ENCODE results near the gene RBBP8NL. TPM values are rescaled to one million over a fixed set of nuclear protein-coding genes. Genes with fewer than 3 reads are reported as not detected.

RBBP8NL gene
- total RNA-seq, 1 donor from 2014 or later = 17.5 TPM

DNA sequence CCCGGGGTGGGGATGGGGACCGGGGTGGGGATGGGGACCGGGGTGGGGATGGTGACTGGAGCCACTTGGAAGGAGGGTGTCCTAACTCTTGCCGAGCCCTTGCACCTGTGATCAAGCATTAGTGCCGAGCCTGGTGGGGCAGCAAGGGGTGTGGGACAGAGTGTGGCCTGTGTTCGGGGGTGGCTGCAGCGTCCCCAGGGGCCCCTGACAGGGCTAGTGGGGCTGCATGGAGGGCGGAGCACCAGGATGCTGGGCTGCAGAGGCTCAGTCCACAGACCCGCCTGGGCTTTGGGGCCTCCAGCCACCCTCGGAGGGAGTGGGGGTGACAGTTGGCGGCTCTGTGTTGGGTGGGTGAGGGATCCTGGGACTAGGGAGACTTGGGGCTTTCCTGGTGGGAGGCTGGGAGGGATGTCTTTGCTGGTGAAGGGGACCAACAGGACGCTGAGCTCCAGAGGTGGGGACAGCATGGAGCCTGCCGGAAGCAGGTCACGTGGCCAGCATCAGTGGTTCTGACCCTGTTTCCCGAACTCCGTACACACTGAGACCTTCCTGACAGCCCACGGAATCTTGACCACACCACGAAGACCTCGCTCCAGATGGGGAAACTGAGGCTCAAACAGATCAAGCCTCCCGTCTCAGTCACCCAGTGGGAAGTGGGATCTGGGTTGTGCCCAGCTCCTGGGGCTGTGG, 4.6 kb downstream of the RBBP8NL start:
- no peak for DNase-seq (ENCODE audit: low spot score, unreplicated experiment)
- H3K36me3 Mint-ChIP-seq (ENCODE audit: insufficient read depth) = peaks cover 3% of the 10 kb centered on the region
- H3K9me3 Mint-ChIP-seq (ENCODE audit: low read depth) = no peaks in the 10 kb centered on the region
- H3K27me3 Mint-ChIP-seq = peaks cover 4% of the 10 kb centered on the region
- H3K4me3 Mint-ChIP-seq (ENCODE audit: low read depth) = no peak overlapping the region
- peaks cover 19% of the 10 kb centered on the region for H3K4me1 Mint-ChIP-seq (ENCODE audit: low read depth)
- H3K27ac Mint-ChIP-seq = no peak overlapping the region
- TF ChIP-seq, protein P1, sequence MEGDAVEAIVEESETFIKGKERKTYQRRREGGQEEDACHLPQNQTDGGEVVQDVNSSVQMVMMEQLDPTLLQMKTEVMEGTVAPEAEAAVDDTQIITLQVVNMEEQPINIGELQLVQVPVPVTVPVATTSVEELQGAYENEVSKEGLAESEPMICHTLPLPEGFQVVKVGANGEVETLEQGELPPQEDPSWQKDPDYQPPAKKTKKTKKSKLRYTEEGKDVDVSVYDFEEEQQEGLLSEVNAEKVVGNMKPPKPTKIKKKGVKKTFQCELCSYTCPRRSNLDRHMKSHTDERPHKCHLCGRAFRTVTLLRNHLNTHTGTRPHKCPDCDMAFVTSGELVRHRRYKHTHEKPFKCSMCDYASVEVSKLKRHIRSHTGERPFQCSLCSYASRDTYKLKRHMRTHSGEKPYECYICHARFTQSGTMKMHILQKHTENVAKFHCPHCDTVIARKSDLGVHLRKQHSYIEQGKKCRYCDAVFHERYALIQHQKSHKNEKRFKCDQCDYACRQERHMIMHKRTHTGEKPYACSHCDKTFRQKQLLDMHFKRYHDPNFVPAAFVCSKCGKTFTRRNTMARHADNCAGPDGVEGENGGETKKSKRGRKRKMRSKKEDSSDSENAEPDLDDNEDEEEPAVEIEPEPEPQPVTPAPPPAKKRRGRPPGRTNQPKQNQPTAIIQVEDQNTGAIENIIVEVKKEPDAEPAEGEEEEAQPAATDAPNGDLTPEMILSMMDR (IDR thresholded peaks at IDR 0.05; ENCODE audit: unreplicated experiment) = no peak

GRCh38 chr20:62421716-62421990, 5.7 kb downstream of the RBBP8NL start:
- no peak overlapping the region for H3K27ac Mint-ChIP-seq
- no peaks in the 10 kb centered on the region for H3K9me3 Mint-ChIP-seq (ENCODE audit: low read depth)
- H3K27me3 Mint-ChIP-seq = peaks cover 4% of the 10 kb centered on the region
- H3K4me3 Mint-ChIP-seq (ENCODE audit: low read depth) = no peak overlapping the region
- DNase-seq (ENCODE audit: low spot score, unreplicated experiment) = no peak
- peaks cover 14% of the 10 kb centered on the region for H3K4me1 Mint-ChIP-seq (ENCODE audit: low read depth)
- TF ChIP-seq, protein P1 (IDR thresholded peaks at IDR 0.05; ENCODE audit: unreplicated experiment) = no peak
- H3K36me3 Mint-ChIP-seq (ENCODE audit: insufficient read depth) = peaks cover 3% of the 10 kb centered on the region

- H3K36me3 Mint-ChIP-seq (ENCODE audit: insufficient read depth) = peaks cover 3% of the 10 kb centered on the region
- no peak overlapping the region for H3K27ac Mint-ChIP-seq
- DNase-seq (ENCODE audit: low spot score, unreplicated experiment) = no peak
- peaks cover 4% of the 10 kb centered on the region for H3K27me3 Mint-ChIP-seq
- TF ChIP-seq, protein P1 (IDR thresholded peaks at IDR 0.05; ENCODE audit: unreplicated experiment) = no peak
- no peak overlapping the region for H3K4me3 Mint-ChIP-seq (ENCODE audit: low read depth)
- H3K9me3 Mint-ChIP-seq (ENCODE audit: low read depth) = no peaks in the 10 kb centered on the region
- peaks cover 10% of the 10 kb centered on the region for H3K4me1 Mint-ChIP-seq (ENCODE audit: low read depth)
These were observed 6.3 kb downstream of the RBBP8NL start for GRCh38 chr20:62420846-62421715.

GRCh38 chr20:62419759-62420158, 7.6 kb downstream of the RBBP8NL start:
- peaks cover 5% of the 10 kb centered on the region for H3K4me1 Mint-ChIP-seq (ENCODE audit: low read depth)
- H3K27ac Mint-ChIP-seq = no peak overlapping the region
- no peak for DNase-seq (ENCODE audit: low spot score, unreplicated experiment)
- TF ChIP-seq, protein P1 (IDR thresholded peaks at IDR 0.05; ENCODE audit: unreplicated experiment) = no peak
- H3K27me3 Mint-ChIP-seq = peaks cover 4% of the 10 kb centered on the region
- H3K36me3 Mint-ChIP-seq (ENCODE audit: insufficient read depth) = peaks cover 3% of the 10 kb centered on the region
- no peak overlapping the region for H3K4me3 Mint-ChIP-seq (ENCODE audit: low read depth)
- no peaks in the 10 kb centered on the region for H3K9me3 Mint-ChIP-seq (ENCODE audit: low read depth)

DNA sequence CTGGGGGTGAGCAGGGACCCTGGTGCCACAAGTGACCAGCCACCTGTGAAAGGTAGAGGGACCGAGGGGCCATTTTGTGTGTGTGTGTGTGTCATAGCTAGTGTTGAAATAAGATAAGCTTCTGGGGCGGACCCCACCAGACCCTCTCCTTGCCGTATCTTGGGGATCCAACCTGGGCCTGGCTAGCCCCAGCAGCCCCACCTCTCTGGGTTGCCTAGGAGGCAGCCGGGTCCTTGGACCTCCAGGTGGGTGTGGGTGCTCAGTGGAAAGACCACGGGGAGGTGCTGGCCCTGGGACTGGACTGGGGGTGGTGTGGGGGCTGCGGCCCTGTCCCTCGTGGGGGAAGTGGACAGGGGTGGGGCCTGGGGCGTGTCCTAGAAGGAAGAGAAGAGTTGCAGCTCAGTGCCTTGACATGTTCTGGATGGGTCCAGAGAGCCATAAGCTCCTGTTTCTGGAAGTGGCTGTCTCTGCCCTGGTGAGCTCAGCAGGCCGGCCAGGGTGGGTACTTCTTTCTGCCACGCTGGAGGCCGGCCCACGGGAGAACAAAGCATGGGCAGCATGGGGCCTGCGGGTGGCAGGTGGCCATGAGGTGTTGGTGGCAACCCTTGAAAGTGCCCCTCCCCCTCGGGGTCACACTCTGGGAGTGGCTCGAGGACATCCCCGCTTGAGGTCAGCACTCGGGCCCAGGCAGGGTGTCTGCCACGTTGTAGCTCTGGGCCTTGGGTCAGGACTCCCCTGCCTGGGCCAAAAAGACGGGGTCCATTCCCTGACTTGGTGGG, 8.4 kb downstream of the RBBP8NL start:
- Mint-ChIP-seq H3K4me3 (ENCODE audit: low read depth) (no peak overlapping the region), H3K36me3 (ENCODE audit: insufficient read depth) (peaks cover 3% of the 10 kb centered on the region), H3K4me1 (ENCODE audit: low read depth) (no peaks in the 10 kb centered on the region), H3K27ac (no peak overlapping the region), H3K27me3 (peaks cover 4% of the 10 kb centered on the region), H3K9me3 (ENCODE audit: low read depth) (no peaks in the 10 kb centered on the region)
- DNase-seq (ENCODE audit: low spot score, unreplicated experiment) = no peak
- TF ChIP-seq, protein P1 (IDR thresholded peaks at IDR 0.05; ENCODE audit: unreplicated experiment) = no peak

Measured in progenitor cell of endocrine pancreas (in vitro differentiated cells).